Hepatocyte (in vitro differentiated cells): ENCODE results near the gene ETV3. TPM values are rescaled to one million over a fixed set of nuclear protein-coding genes. Genes with fewer than 3 reads are reported as not detected.

Experiments used
- DNase-seq: peaks from one replicate; pipeline ENCODE4 v3.0.0-alpha.2; 2016; ENCODE audit warnings: low spot score
- H2AFZ ChIP-seq: fragments of 200-600 bp; sonication (generic); 2 replicates; pipeline ENCODE4 v1.6.0; 2016; ENCODE audit warnings: antibody characterized with exemption, mild to moderate bottlenecking
- H3K27ac ChIP-seq: fragments of 200-600 bp; sonication (generic); 2 replicates; pipeline ENCODE4 v1.5.1; 2016; ENCODE audit warnings: mild to moderate bottlenecking
- H3K27me3 ChIP-seq: fragments of 200-600 bp; sonication (generic); 2 replicates; pipeline ENCODE4 v1.6.1; 2016
- H3K36me3 ChIP-seq: fragments of 200-600 bp; sonication (generic); replicated peaks from 2 replicates; pipeline ENCODE4 v1.5.1; 2016; ENCODE audit warnings: low read depth; ENCODE audit not compliant: insufficient read depth
- H3K4me1 ChIP-seq: fragments of 200-600 bp; sonication (generic); 2 replicates; pipeline ENCODE4 v1.5.1; 2016; ENCODE audit warnings: mild to moderate bottlenecking, moderate library complexity; ENCODE audit not compliant: insufficient read depth
- H3K4me2 ChIP-seq: fragments of 200-600 bp; sonication (generic); 2 replicates; pipeline ENCODE4 v1.6.0; 2016
- H3K4me3 ChIP-seq: fragments of 200-600 bp; sonication (generic); 2 replicates; pipeline ENCODE4 v1.5.1; 2016; ENCODE audit warnings: mild to moderate bottlenecking
- H3K79me2 ChIP-seq: fragments of 200-600 bp; sonication (generic); 2 replicates; pipeline ENCODE4 v1.6.0; 2017; ENCODE audit warnings: mild to moderate bottlenecking
- H3K9me2 ChIP-seq: fragments of 200-600 bp; sonication (generic); replicated peaks from 2 replicates; pipeline ENCODE4 v1.6.0; 2017; ENCODE audit warnings: mild to moderate bottlenecking; ENCODE audit not compliant: insufficient read depth
- H3K9me3 ChIP-seq: fragments of 200-600 bp; sonication (generic); 2 replicates; pipeline ENCODE4 v1.5.1; 2016; ENCODE audit warnings: low read depth, mild to moderate bottlenecking
- H4K20me1 ChIP-seq: fragments of 200-600 bp; sonication (generic); 2 replicates; pipeline ENCODE4 v1.6.0; 2016; ENCODE audit warnings: mild to moderate bottlenecking; ENCODE audit not compliant: insufficient read depth, poor library complexity, severe bottlenecking
- EZH2 ChIP-seq: fragments of 200-600 bp; sonication (generic); IDR thresholded peaks from 2 replicates; pipeline ENCODE4 v1.6.1; 2016; ENCODE audit warnings: antibody characterized with exemption, mild to moderate bottlenecking, borderline replicate concordance
- EZH2phosphoT487 ChIP-seq: fragments of 200-600 bp; sonication (generic); IDR thresholded peaks from one replicate; pipeline ENCODE4 v1.6.1; 2018; ENCODE audit warnings: antibody characterized with exemption, mild to moderate bottlenecking, low read depth, moderate library complexity; ENCODE audit not compliant: unreplicated experiment, severe bottlenecking
- WGBS: methylation state at CpG from one replicate; pipeline ENCODE4 v1.1.6; 2016; ENCODE audit warnings: low lambda C conversion rate; ENCODE audit errors: missing lambda C conversion rate; 5-methylcytosine and 5-hydroxymethylcytosine counted together
- polyA plus RNA-seq: library from polyadenylated mRNA; unstranded; fragments of >200 nt; fragmentation: Nextera tagmentation; extraction: Ambion mirVana; gene quantifications from 2 replicates; pipeline ENCODE4 v1.2.1, GENCODE V29; 2016
- total RNA-seq: library from RNA; depleted of rRNA; stranded (reverse); fragments of >200 nt; gene quantifications from 2 replicates; pipeline ENCODE4 v1.2.3, GENCODE V29; 2014
- TF ChIP-seq, protein P1 (sequence below): fragments of 200-600 bp; sonication (generic); IDR thresholded peaks from 2 replicates; pipeline ENCODE4 v1.5.1; 2016; ENCODE audit warnings: antibody characterized with exemption, mild to moderate bottlenecking; ENCODE audit not compliant: poor library complexity

Gene ETV3
- total and polyA plus RNA-seq, 2 experiments from 2014 or later, result 8.4 to 17.6 TPM

DNA sequence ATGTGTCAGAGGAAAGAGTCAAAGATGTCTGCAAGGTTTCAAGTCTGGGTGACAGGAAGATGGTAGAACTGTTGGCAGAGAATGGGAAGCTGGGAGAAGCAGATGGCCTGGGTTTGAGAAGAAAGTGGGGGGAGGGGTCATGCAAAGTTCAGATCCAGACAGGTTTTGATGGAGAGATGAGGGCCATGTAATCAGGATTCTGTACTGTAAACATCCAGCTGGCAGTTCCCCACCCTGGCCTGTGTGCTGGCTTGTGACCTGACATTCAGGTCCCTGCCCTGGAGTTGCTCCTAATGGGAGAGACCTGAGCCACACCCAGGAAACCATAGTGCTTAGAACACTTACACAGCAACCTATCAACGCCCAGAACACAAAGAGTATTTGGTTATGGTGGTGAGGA, 15.6 kb upstream of the ETV3 start:
- no peak overlapping the region for H3K27ac ChIP-seq
- H3K9me2 ChIP-seq, result no peaks in the 10 kb centered on the region
- H3K79me2 ChIP-seq, result no peaks in the 10 kb centered on the region
- no peak overlapping the region for H3K4me2 ChIP-seq
- no peak for DNase-seq
- H3K9me3 ChIP-seq, result no peaks in the 10 kb centered on the region
- no peak overlapping the region for H2AFZ ChIP-seq
- H4K20me1 ChIP-seq, result no peaks in the 10 kb centered on the region
- 79% methylated on average over 1 of the region's 1 CpG for WGBS
- H3K4me1 ChIP-seq, result peaks cover 22% of the 10 kb centered on the region
- no peak overlapping the region for H3K4me3 ChIP-seq
- TF ChIP-seq, protein P1, sequence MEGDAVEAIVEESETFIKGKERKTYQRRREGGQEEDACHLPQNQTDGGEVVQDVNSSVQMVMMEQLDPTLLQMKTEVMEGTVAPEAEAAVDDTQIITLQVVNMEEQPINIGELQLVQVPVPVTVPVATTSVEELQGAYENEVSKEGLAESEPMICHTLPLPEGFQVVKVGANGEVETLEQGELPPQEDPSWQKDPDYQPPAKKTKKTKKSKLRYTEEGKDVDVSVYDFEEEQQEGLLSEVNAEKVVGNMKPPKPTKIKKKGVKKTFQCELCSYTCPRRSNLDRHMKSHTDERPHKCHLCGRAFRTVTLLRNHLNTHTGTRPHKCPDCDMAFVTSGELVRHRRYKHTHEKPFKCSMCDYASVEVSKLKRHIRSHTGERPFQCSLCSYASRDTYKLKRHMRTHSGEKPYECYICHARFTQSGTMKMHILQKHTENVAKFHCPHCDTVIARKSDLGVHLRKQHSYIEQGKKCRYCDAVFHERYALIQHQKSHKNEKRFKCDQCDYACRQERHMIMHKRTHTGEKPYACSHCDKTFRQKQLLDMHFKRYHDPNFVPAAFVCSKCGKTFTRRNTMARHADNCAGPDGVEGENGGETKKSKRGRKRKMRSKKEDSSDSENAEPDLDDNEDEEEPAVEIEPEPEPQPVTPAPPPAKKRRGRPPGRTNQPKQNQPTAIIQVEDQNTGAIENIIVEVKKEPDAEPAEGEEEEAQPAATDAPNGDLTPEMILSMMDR, result no peak
- TF ChIP-seq EZH2 (no peak), EZH2phosphoT487 (no peak)
- H3K27me3 ChIP-seq, result no peaks in the 10 kb centered on the region
- H3K36me3 ChIP-seq, result no peaks in the 10 kb centered on the region

DNA sequence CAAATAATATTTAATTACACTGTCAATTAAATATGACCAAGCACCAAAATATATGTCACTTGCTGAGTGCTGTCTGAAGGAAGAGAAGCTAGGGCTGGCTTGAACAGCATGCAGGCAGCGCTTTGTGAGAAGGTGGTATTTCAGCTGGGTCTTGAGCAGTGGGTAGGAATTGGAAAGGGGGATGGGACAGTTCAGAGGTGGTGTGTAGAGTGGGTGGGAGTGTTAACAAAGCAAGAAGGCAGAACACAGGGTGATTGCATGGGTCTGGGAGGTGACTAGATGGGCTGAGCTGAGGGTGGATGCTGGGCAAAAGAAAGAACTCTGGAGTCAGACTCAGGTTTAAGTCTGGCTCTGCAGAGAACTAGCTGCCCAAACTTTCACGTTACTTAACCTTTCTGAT, 14.3 kb upstream of the ETV3 start:
- WGBS, result 88% methylated on average over 2 of the region's 2 CpGs
- Histone ChIP-seq H3K4me2 (no peak overlapping the region), H3K36me3 (no peaks in the 10 kb centered on the region), H3K79me2 (no peaks in the 10 kb centered on the region), H4K20me1 (no peaks in the 10 kb centered on the region), H3K9me2 (no peaks in the 10 kb centered on the region), H3K27me3 (no peaks in the 10 kb centered on the region), H3K4me3 (no peak overlapping the region), H3K27ac (no peak overlapping the region), H3K9me3 (no peaks in the 10 kb centered on the region), H3K4me1 (peaks cover 22% of the 10 kb centered on the region), H2AFZ (no peak overlapping the region)
- TF ChIP-seq EZH2phosphoT487, result no peak
- TF ChIP-seq, protein P1, result no peak
- DNase-seq, result no peak

DNA sequence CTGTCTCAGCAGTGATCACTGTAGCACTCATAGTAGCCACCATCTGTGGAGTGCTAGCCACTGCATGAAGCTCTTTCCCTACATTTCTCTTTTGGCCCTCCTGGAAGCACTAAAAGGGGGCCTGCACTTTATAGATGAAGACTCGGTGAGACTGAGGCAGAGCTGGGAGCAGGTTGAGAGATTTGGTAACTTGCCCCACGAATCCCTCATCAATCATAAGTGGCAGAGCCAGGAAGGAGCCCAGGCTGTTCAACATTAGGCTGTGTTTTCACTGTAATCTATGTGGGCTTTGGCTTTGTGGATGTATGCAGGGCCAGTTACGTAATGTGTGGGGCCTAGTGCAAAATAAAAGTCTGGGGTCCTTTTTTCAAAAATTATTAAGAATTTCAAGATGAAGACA, 13.3 kb upstream of the ETV3 start:
- Histone ChIP-seq H3K36me3 (no peaks in the 10 kb centered on the region), H3K4me3 (no peak overlapping the region), H3K4me2 (no peak overlapping the region), H3K9me3 (no peaks in the 10 kb centered on the region), H3K27ac (no peak overlapping the region), H3K27me3 (no peaks in the 10 kb centered on the region), H4K20me1 (no peaks in the 10 kb centered on the region), H3K4me1 (peaks cover 19% of the 10 kb centered on the region), H3K79me2 (no peaks in the 10 kb centered on the region), H3K9me2 (no peaks in the 10 kb centered on the region), H2AFZ (no peak overlapping the region)
- no peak for TF ChIP-seq EZH2phosphoT487
- DNase-seq, result no peak
- 79% methylated on average over 3 of the region's 3 CpGs for WGBS

DNA sequence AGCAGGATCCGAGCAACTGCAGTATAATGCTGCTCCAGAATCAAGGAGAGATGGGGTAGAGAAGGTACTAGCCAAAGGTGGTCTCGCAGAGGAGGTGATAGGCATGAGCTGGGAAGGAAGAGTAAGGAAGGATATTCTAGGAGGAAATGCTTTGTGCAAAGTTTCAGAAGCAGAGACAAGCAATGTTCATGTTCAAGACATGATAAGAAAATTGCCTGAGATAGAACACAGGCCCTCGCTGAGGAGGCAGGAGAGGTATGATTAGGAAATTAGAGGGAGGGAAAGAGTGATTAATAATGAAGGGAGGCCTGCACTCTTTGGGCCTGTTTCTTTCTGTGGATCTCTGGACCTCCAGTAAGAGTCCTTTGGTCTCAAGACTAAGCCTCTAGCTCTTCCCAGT, 12.9 kb upstream of the ETV3 start:
- H3K9me3 ChIP-seq, result no peaks in the 10 kb centered on the region
- no peak overlapping the region for H3K4me3 ChIP-seq
- H4K20me1 ChIP-seq, result no peaks in the 10 kb centered on the region
- no peak for DNase-seq
- H3K9me2 ChIP-seq, result no peaks in the 10 kb centered on the region
- TF ChIP-seq, protein P1, result no peak
- TF ChIP-seq EZH2, result no peak
- no peak for TF ChIP-seq EZH2phosphoT487
- WGBS, result 66% methylated on average over 3 of the region's 3 CpGs
- H2AFZ ChIP-seq, result no peak overlapping the region
- H3K36me3 ChIP-seq, result no peaks in the 10 kb centered on the region
- H3K4me1 ChIP-seq, result peaks cover 19% of the 10 kb centered on the region
- H3K27me3 ChIP-seq, result no peaks in the 10 kb centered on the region
- no peaks in the 10 kb centered on the region for H3K79me2 ChIP-seq
- H3K27ac ChIP-seq, result no peak overlapping the region
- H3K4me2 ChIP-seq, result no peak overlapping the region
